Raji (cell line): ENCODE measurements around the gene KRTAP10-6.

ENCODE experiments used
- POLR2A ChIP-seq: IDR thresholded peaks from 2 replicates; pipeline ENCODE4 v1.6.1; 2011; ENCODE audit warnings: low read depth, low read length, control low read depth; ENCODE audit not compliant: insufficient read depth

Gene KRTAP10-6, protein sequence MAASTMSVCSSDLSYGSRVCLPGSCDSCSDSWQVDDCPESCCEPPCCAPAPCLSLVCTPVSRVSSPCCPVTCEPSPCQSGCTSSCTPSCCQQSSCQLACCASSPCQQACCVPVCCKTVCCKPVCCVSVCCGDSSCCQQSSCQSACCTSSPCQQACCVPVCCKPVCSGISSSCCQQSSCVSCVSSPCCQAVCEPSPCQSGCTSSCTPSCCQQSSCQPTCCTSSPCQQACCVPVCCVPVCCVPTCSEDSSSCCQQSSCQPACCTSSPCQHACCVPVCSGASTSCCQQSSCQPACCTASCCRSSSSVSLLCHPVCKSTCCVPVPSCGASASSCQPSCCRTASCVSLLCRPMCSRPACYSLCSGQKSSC

DNA sequence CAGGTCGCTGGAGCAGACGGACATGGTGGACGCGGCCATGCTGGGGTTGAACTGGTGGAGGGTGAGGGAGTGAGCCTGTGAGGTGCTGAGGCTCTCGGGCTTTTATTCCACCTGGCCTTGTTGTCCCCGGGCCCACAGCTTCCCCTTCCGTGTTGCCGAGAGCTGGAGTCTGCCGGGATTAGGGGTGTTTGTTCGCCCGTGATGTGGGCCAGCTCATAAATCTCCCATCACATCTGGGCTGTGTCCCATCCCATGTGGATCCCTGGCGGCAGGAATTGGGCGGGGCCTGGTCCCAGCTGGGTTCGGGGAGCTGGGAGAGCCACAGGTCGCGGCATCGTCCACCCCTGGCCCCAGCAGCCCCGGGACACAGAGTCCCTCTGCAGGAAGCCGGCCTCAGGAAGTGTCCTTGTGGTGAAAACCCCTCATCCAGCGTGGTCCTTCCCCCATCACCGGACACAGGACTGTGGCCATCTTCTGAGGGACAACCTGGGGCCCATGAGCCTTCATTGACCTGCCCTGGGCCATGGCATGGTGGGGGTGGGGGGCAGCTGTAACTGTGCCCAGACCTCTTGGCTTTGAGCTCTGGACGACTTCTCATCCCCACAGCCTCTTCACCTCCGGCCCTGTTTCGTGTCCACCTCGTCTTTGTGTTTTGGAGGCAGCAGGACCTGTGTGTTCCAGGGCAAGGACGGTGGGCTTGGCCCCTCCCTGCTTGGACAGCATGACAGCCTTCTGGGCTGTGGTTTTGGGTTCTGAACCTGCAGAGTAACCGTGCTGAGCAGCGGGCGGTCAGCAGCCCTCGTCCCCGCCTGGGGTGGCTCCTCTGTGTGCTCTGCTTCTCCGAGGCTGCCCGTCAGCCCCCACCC, at the start of gene KRTAP10-6:
Gene KRTAP10-6 (minus strand): TSS at position 60 of the 866 bp plus-strand sequence. CDS start 21 bp downstream, at position 39.
- no peak for TF ChIP-seq POLR2A

DNA sequence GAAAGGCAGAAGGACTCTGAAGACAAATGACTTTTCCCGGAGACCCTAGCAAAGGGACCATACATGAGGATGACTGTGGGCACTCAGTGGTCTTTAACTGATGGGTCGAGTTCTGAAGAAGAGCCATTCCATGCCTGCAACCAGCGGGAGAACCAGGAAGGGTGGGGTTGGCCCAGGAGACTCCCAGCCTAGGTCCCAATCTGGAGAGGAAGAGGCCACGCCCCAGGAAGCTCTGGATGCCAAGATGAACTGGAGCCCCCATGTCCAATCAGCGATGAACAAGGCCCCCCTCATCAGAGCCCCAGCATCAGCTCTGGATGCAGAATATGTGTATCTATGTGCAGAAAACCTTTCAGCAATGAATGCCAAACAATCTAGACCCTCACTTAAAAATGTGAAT, 48.5 kb upstream of the KRTAP10-6 start:
- no peak for TF ChIP-seq POLR2A

DNA sequence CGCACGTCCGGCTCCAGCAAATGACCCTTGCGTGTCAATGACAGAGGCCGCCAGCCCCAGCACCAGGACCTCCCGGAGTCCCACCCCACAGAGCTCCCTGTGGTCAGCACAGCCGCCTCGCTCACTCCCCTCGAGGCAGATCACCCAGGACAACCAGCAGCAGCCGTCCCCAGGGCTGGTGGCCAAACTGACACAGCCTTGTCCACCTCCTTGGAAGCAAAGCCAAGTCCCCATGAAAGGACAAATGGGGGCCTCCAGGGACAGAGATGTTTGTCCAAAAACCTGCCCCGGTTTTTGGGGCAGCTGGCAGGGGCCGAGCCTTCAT, 47.0 kb upstream of the KRTAP10-6 start:
- TF ChIP-seq POLR2A: no peak

GRCh38 chr21:44637018-44637850, 44.9 kb upstream of the KRTAP10-6 start, which contains the start of gene KRTAP10-10:
KRTAP10-10 (plus strand) TSS chr21:44637356; CDS start chr21:44637418, 62 bp downstream.
- TF ChIP-seq POLR2A: no peak

GRCh38 chr21:44636209-44637017, 44.1 kb upstream of the KRTAP10-6 start:
- no peak for TF ChIP-seq POLR2A

GRCh38 chr21:44632067-44632466, 39.8 kb upstream of the KRTAP10-6 start:
- no peak for TF ChIP-seq POLR2A

DNA sequence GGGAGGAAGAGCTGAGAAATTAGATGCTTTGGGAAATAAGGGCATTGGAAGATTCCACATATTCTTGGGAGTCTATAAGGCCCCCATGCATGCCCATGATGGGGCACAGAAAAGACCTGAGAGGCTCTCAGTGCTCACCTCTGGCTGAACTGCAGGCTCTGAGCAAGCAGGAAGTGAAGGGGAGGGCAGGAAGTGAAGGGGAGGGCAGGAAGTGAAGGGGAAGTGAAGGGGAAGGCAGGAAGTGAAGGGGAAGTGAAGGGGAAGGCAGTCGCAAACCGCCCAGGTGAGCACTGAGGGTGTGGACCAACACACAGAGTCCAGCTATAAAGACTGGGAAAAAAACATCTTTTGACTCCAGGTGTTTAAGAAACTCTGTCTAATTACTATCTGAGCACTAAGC, 38.1 kb upstream of the KRTAP10-6 start:
- no peak for TF ChIP-seq POLR2A

GRCh38 chr21:44628707-44629391, 36.5 kb upstream of the KRTAP10-6 start:
- TF ChIP-seq POLR2A: no peak

- no peak for TF ChIP-seq POLR2A
Measured at GRCh38 chr21:44626673-44627143, 34.4 kb upstream of the KRTAP10-6 start, which contains the start of gene KRTAP10-9. KRTAP10-9 (plus strand) TSS chr21:44627093; CDS start chr21:44627172, 79 bp downstream.

- TF ChIP-seq POLR2A: no peak
Measured at GRCh38 chr21:44626262-44626661, 34.0 kb upstream of the KRTAP10-6 start.

DNA sequence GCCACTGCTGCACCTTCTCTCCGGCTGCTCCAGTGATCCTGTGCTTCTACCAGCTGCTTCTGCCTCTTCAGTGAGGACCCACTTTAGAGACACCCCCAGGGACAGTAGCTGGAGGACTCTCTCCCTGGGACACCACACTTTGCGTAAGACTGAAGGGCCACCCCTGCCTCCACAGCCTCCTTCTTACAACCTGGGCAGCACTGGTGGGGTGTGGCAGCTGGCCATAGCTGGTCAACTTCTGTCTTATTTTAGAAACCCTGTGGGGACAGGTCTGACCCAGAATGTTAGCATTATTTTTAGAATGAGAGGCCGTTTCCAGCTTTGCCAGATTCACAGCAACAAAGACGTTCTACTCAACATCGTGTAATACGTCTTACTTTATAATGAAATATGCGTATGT, 33.5 kb upstream of the KRTAP10-6 start:
- TF ChIP-seq POLR2A: no peak

DNA sequence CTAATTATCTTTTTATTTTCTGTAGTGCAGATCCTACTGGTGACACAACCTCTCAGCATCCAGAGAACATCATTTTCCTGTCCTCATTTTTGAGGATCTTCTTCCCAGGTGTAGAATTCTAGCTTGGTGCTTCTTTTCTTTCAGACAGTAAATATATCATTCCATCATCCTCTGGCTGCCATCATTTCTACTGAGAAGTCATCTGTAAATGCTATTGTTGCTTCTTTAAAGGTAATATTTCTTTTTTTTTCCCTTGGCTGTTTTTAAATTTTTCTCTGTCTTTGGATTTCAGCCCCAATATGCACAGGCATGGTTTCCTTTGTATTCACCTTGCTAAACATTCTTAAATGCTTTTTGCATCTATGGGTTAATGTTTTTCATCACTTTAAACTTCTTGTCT, 31.3 kb upstream of the KRTAP10-6 start:
- TF ChIP-seq POLR2A: no peak

- TF ChIP-seq POLR2A: no peak
Measured at GRCh38 chr21:44619886-44620285, 27.6 kb upstream of the KRTAP10-6 start.

GRCh38 chr21:44618909-44619308, 26.6 kb upstream of the KRTAP10-6 start:
- TF ChIP-seq POLR2A: no peak

GRCh38 chr21:44618504-44618903, 26.2 kb upstream of the KRTAP10-6 start:
- TF ChIP-seq POLR2A: no peak
